ENCODE data around the gene RPTOR.

DNA sequence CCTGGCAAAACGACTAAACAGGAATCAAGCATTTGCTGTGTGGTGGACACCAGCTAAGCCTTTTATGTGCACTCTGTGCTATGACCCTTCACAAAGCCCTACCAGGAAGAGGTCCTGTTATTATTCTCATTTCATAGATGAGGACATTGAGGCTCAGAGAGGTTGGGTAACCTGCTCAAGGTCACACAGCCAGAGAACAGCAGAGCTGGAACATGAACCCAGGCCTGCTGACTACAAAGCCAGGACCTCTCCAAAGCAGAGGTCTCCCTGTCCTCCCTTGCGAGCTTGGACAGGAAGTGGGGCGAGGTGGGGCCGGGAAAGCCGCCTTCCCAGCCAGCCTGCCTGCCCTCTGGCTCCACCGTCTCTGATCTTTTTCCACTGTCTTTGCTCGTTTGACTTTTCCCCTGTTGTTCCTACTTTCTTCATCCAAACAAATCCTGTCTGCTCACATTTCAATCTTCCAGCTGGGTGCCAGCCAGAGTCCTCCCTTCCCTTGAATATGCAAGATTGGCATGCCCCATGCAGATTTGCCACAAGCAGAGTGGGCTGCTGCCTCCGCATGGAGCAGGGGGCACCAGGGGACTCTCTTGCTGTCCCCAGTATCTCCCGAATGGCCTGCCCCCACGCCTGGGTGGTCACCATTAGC, 23.7 kb upstream of the RPTOR start:
- TF ChIP-seq, protein P1, sequence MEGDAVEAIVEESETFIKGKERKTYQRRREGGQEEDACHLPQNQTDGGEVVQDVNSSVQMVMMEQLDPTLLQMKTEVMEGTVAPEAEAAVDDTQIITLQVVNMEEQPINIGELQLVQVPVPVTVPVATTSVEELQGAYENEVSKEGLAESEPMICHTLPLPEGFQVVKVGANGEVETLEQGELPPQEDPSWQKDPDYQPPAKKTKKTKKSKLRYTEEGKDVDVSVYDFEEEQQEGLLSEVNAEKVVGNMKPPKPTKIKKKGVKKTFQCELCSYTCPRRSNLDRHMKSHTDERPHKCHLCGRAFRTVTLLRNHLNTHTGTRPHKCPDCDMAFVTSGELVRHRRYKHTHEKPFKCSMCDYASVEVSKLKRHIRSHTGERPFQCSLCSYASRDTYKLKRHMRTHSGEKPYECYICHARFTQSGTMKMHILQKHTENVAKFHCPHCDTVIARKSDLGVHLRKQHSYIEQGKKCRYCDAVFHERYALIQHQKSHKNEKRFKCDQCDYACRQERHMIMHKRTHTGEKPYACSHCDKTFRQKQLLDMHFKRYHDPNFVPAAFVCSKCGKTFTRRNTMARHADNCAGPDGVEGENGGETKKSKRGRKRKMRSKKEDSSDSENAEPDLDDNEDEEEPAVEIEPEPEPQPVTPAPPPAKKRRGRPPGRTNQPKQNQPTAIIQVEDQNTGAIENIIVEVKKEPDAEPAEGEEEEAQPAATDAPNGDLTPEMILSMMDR (IDR thresholded peaks at IDR 0.05) = no peak
- no peak for TF ChIP-seq SIN3A (IDR thresholded peaks at IDR 0.05; ENCODE audit: borderline replicate concordance, insufficient read depth, low read depth, low read length)
- TF ChIP-seq, protein P2, sequence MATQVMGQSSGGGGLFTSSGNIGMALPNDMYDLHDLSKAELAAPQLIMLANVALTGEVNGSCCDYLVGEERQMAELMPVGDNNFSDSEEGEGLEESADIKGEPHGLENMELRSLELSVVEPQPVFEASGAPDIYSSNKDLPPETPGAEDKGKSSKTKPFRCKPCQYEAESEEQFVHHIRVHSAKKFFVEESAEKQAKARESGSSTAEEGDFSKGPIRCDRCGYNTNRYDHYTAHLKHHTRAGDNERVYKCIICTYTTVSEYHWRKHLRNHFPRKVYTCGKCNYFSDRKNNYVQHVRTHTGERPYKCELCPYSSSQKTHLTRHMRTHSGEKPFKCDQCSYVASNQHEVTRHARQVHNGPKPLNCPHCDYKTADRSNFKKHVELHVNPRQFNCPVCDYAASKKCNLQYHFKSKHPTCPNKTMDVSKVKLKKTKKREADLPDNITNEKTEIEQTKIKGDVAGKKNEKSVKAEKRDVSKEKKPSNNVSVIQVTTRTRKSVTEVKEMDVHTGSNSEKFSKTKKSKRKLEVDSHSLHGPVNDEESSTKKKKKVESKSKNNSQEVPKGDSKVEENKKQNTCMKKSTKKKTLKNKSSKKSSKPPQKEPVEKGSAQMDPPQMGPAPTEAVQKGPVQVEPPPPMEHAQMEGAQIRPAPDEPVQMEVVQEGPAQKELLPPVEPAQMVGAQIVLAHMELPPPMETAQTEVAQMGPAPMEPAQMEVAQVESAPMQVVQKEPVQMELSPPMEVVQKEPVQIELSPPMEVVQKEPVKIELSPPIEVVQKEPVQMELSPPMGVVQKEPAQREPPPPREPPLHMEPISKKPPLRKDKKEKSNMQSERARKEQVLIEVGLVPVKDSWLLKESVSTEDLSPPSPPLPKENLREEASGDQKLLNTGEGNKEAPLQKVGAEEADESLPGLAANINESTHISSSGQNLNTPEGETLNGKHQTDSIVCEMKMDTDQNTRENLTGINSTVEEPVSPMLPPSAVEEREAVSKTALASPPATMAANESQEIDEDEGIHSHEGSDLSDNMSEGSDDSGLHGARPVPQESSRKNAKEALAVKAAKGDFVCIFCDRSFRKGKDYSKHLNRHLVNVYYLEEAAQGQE (IDR thresholded peaks at IDR 0.05; ENCODE audit: insufficient read depth in 1 of 2, low read depth in 2 of 2, low read length in 1 of 2) = no peak
- TF ChIP-seq TCF7L2 (IDR thresholded peaks at IDR 0.05; ENCODE audit: low read depth, low read length) = no peak
